Measurements from ENCODE around the gene PI4KB. TPM values are rescaled to one million over a fixed set of nuclear protein-coding genes. Genes with fewer than 3 reads are reported as not detected.

PI4KB gene
- total RNA-seq, 1 experiment from 2014 or later, result 44.3 TPM

DNA sequence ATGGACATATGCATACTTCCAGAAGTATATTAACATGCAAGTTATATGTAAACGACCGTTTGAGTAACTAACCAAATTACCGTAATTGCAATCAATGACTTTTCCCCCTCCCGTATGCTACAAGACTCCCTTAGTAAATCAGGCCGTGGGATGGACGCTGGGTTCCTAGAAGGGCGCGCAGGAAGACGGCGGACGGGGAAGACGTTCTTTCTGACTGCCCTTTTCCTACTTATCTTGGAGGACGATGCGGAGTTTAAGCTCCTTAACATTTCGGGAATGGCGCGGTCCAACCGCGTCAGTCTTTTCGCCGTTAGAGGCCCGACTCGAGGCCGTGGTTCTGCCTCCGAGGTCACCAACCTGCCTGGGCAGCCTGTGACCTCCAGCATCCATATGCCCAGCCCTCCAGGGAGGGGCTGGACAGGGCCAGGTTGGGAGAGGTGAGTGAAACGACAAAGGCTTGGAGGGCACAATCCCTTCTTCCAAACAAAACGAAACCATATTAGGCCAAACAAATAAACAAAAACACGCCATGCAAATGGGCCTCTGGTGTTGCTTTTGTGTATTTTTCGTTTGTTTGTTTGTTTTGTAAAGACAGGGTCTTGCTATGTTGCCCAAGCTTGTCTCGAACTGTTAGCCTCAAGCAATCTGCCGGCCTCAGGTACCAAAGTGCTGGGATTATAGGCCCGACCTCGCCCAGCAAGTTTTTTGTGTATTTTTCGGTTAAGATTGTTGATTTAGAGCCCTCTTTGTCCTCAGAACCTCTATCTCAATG, 873 bp upstream of the PI4KB start:
- H4K20me1 ChIP-seq (ENCODE audit: insufficient read depth), result no peaks in the 10 kb centered on the region
- intact Hi-C loops (cut with micrococcal nuclease; ENCODE audit: unreplicated experiment), result no loop called here
- TF ChIP-seq EZH2 (IDR thresholded peaks at IDR 0.05; ENCODE audit: low read depth), result no peak
- TF ChIP-seq, protein P1, sequence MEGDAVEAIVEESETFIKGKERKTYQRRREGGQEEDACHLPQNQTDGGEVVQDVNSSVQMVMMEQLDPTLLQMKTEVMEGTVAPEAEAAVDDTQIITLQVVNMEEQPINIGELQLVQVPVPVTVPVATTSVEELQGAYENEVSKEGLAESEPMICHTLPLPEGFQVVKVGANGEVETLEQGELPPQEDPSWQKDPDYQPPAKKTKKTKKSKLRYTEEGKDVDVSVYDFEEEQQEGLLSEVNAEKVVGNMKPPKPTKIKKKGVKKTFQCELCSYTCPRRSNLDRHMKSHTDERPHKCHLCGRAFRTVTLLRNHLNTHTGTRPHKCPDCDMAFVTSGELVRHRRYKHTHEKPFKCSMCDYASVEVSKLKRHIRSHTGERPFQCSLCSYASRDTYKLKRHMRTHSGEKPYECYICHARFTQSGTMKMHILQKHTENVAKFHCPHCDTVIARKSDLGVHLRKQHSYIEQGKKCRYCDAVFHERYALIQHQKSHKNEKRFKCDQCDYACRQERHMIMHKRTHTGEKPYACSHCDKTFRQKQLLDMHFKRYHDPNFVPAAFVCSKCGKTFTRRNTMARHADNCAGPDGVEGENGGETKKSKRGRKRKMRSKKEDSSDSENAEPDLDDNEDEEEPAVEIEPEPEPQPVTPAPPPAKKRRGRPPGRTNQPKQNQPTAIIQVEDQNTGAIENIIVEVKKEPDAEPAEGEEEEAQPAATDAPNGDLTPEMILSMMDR (conservative IDR thresholded peaks at IDR 0.05), result no peak
- peaks cover 20% of the 10 kb centered on the region for H3K4me1 ChIP-seq (replicated peaks; ENCODE audit: insufficient read depth)
- H3K36me3 ChIP-seq (ENCODE audit: low read depth), result 0 out of 2 replicates have a peak, but pooled peaks cover 11% of the 10 kb centered on the region
- H3K9me3 ChIP-seq (ENCODE audit: insufficient read depth, low read depth), result no peaks in the 10 kb centered on the region
- H3K27me3 ChIP-seq (ENCODE audit: insufficient read depth, low read depth), result no peaks in the 10 kb centered on the region
- CTCF ChIA-PET, result interaction anchor here (0.6 to 2.6 kb wide), 3 partner anchors 13 to 508 kb away, joined by 3 to 14 read pairs (median 4); no protein-coding TSS in a partner anchor
- H3K4me3 ChIP-seq, result peak overlapping the region; percentile 74
- H3K9me2 ChIP-seq (ENCODE audit: insufficient read depth), result no peaks in the 10 kb centered on the region
- peaks cover 6% of the 10 kb centered on the region; the same call in 1 of the 2 replicates for H3F3A ChIP-seq (ENCODE audit: insufficient read depth, low read depth)
- peak overlapping the region; percentile 90 for H3K4me2 ChIP-seq
- POLR2A ChIA-PET (ENCODE audit: unreplicated experiment), result interaction anchor here (0.5 to 1.9 kb wide), 7 partner anchors 10 to 618 kb away, joined by 3 to 31 read pairs (median 5); partner anchors contain the start of gene ZNF687
- H3K79me2 ChIP-seq (ENCODE audit: low read depth), result peaks cover 27% of the 10 kb centered on the region
- DNase-seq, result peak in 1 of 2 experiments; percentile 30
- H2AFZ ChIP-seq, result peak overlapping the region; percentile 97
- peak overlapping the region; percentile 80 for H3K27ac ChIP-seq
- TSS peak; percentile 65 for BruUV-seq (replicated peaks)

DNA sequence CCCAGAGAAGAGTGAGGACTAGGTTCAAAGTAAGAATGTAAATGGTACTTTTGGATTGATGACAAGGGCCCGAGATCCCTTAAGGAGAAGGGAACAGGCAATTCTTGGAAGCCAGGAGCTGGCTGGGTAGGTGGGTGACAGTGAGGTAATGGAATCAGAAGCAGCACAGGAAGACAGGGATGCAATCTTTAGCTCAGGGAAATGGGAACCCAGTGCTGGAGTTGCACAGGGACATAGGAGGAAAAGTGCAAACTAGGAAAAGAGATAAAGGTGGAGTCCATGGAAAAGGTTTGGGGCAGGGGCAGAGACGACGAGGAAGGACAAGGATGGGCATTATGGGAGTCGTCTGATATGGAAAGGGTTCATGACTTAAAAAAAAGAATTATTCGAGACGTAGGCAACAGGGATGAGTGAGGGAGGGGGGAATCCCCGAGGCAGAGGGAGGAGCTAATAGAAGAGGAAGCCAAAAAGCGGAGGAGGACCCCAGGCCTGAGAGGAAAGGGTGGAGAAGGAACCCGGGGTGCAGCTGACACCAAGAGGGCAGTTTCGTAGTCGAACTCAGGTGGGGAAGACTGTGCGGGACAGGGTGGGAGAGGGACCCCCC, 495 bp downstream of the PI4KB start:
- Histone ChIP-seq H3K9me3 (ENCODE audit: insufficient read depth, low read depth) (no peaks in the 10 kb centered on the region), H3K27me3 (ENCODE audit: insufficient read depth, low read depth) (no peaks in the 10 kb centered on the region), H2AFZ (peak overlapping the region; percentile 97; the same call in 1 of the 2 replicates), H3K4me3 (peak overlapping the region; percentile 74), H3K36me3 (ENCODE audit: low read depth) (peaks cover 11% of the 10 kb centered on the region; the same call in 1 of the 2 replicates), H3K27ac (peak overlapping the region; percentile 80; the same call in 1 of the 2 replicates), H3K79me2 (ENCODE audit: low read depth) (peaks cover 27% of the 10 kb centered on the region), H3K9me2 (ENCODE audit: insufficient read depth) (no peaks in the 10 kb centered on the region), H3K4me2 (peak overlapping the region; percentile 90), H4K20me1 (ENCODE audit: insufficient read depth) (no peaks in the 10 kb centered on the region; the same call in 1 of the 2 replicates), H3K4me1 (replicated peaks; ENCODE audit: insufficient read depth) (peaks cover 20% of the 10 kb centered on the region), H3F3A (ENCODE audit: insufficient read depth, low read depth) (peaks cover 6% of the 10 kb centered on the region; the same call in 1 of the 2 replicates)
- peak in 1 of 2 experiments; percentile 33 for DNase-seq
- CTCF ChIA-PET, result interaction anchor here (0.6 to 2.6 kb wide), 3 partner anchors 14 to 1140 kb away, joined by 4 to 14 read pairs (median 5); no protein-coding TSS in a partner anchor
- POLR2A ChIA-PET (ENCODE audit: unreplicated experiment), result interaction anchor here (0.5 to 1.9 kb wide), 7 partner anchors 10 to 672 kb away, joined by 3 to 31 read pairs (median 6); partner anchors contain the start of genes PSMD4 and ZNF687
- intact Hi-C loops (cut with micrococcal nuclease; ENCODE audit: unreplicated experiment), result no loop called here
- BruUV-seq (replicated peaks), result no TSS peak
- TF ChIP-seq, protein P1 (conservative IDR thresholded peaks at IDR 0.05), result no peak
- no peak for TF ChIP-seq EZH2 (IDR thresholded peaks at IDR 0.05; ENCODE audit: low read depth)

All from PC-9 (cell line).